OCI-LY7 (cell line): ENCODE data around the gene TNNI3K. TPM values are rescaled to one million over a fixed set of nuclear protein-coding genes. Genes with fewer than 3 reads are reported as not detected.

Source experiments
- BruUV-seq: library from RNA; stranded (reverse); fragments of 400-500 nt; replicated peaks from 2 replicates; lab custom pipeline; 2021; lab: Mats Ljungman, UMichigan
- CTCF ChIA-PET: fragments of 300-600 bp; sonication (Branson Sonifier 250); formaldehyde crosslinking; loops from one replicate; lab custom pipeline; 2022; ENCODE audit warnings: antibody characterized with exemption; ENCODE audit not compliant: unreplicated experiment; lab: Charles Lee
- POLR2A ChIA-PET: fragments of 300-600 bp; sonication (Branson Sonifier 250); formaldehyde crosslinking; loops from one replicate; lab custom pipeline; 2022; ENCODE audit warnings: antibody characterized with exemption; lab: Charles Lee
- DNase-seq: peaks from one replicate; pipeline ENCODE4 v3.0.0-alpha.2; 2015; ENCODE audit warnings: low spot score
- H2AFZ ChIP-seq: fragments of 200-600 bp; sonication (generic), shearing (Covaris generic); 2 replicates; pipeline ENCODE4 v1.6.1; 2014; ENCODE audit warnings: mild to moderate bottlenecking, antibody characterized with exemption, low read length, moderate library complexity
- H3K27ac ChIP-seq: fragments of 200-600 bp; sonication (generic); 2 replicates; pipeline ENCODE4 v1.5.1; 2014; ENCODE audit warnings: mixed run types, low read depth, mild to moderate bottlenecking, moderate library complexity, low read length, inconsistent platforms; ENCODE audit not compliant: poor library complexity, severe bottlenecking
- H3K36me3 ChIP-seq: fragments of 200-600 bp; sonication (generic); 2 replicates; pipeline ENCODE4 v1.6.1; 2014; ENCODE audit warnings: mild to moderate bottlenecking, antibody characterized with exemption, low read length, moderate library complexity, mixed read lengths; ENCODE audit not compliant: insufficient read depth
- H3K4me1 ChIP-seq: fragments of 200-600 bp; sonication (generic); 2 replicates; pipeline ENCODE4 v1.5.1; 2014; ENCODE audit warnings: mild to moderate bottlenecking, low read length; ENCODE audit not compliant: insufficient read depth, poor library complexity, severe bottlenecking
- H3K4me2 ChIP-seq: fragments of 200-600 bp; sonication (generic); 2 replicates; pipeline ENCODE4 v1.6.1; 2014; ENCODE audit warnings: mild to moderate bottlenecking, low read length
- H3K4me3 ChIP-seq: fragments of 200-600 bp; sonication (generic); 2 replicates; pipeline ENCODE4 v1.5.1; 2014; ENCODE audit warnings: mild to moderate bottlenecking, low read depth, low read length; ENCODE audit not compliant: poor library complexity, severe bottlenecking
- H3K79me2 ChIP-seq: fragments of 200-600 bp; sonication (generic); 2 replicates; pipeline ENCODE4 v1.6.1; 2016; ENCODE audit warnings: low read depth, mild to moderate bottlenecking, low read length, moderate library complexity, mixed read lengths; ENCODE audit not compliant: insufficient read depth
- H3K9me2 ChIP-seq: fragments of 200-600 bp; sonication (generic); 2 replicates; pipeline ENCODE4 v1.6.1; 2016; ENCODE audit warnings: mild to moderate bottlenecking, low read length, mixed read lengths; ENCODE audit not compliant: insufficient read depth
- H3K9me3 ChIP-seq: fragments of 200-600 bp; sonication (generic); 2 replicates; pipeline ENCODE4 v1.6.1; 2014; ENCODE audit warnings: mild to moderate bottlenecking, mixed run types, low read length, mixed read lengths
- H4K20me1 ChIP-seq: fragments of 200-600 bp; sonication (generic); 2 replicates; pipeline ENCODE4 v1.6.1; 2014; ENCODE audit warnings: mild to moderate bottlenecking, antibody characterized with exemption, low read length, moderate library complexity, mixed read lengths; ENCODE audit not compliant: insufficient read depth
- CTCF ChIP-seq: fragments of 200-600 bp; sonication (generic); conservative IDR thresholded peaks from 2 replicates; pipeline ENCODE4 v1.5.1; 2014; ENCODE audit warnings: mild to moderate bottlenecking, antibody characterized with exemption, low read length, moderate library complexity, mixed read lengths
- EZH2phosphoT487 ChIP-seq: fragments of 200-600 bp; sonication (generic); IDR thresholded peaks from 2 replicates; pipeline ENCODE4 v1.6.1; 2018; ENCODE audit warnings: low read depth, borderline replicate concordance, mild to moderate bottlenecking, mixed run types, antibody characterized with exemption, low read length, moderate library complexity, mixed read lengths
- intact Hi-C: fragments of 100-400 bp; cut with micrococcal nuclease; formaldehyde crosslinking; loops from one replicate; pipeline ENCODE4 v1.10.0; 2022; ENCODE audit not compliant: unreplicated experiment
- total RNA-seq, 2 experiments: library from RNA; depleted of rRNA in 1 of 2; stranded (reverse); fragments of >200 nt in 1 of 2; shearing (Covaris generic) in 1 of 2; gene quantifications; 2 replicates each; pipeline ENCODE4 v1.2.3, GENCODE V29; 2014 to 2022

Gene TNNI3K
- total RNA-seq, 2 experiments from 2014 or later = not detected

- no peak overlapping the region for H3K4me2 ChIP-seq
- H3K9me3 ChIP-seq = no peaks in the 10 kb centered on the region
- no peaks in the 10 kb centered on the region for H3K4me1 ChIP-seq
- no peak for DNase-seq
- H3K4me3 ChIP-seq = no peak overlapping the region
- no peaks in the 10 kb centered on the region for H4K20me1 ChIP-seq
- intact Hi-C loops = no loop called here
- H3K79me2 ChIP-seq = no peaks in the 10 kb centered on the region
- no peaks in the 10 kb centered on the region for H3K36me3 ChIP-seq
- no peak overlapping the region for H3K27ac ChIP-seq
- BruUV-seq = no TSS peak
- no peak for TF ChIP-seq CTCF
- TF ChIP-seq EZH2phosphoT487 = no peak
- no peak overlapping the region for H2AFZ ChIP-seq
- H3K9me2 ChIP-seq = no peaks in the 10 kb centered on the region
- CTCF ChIA-PET = no interaction called here
- POLR2A ChIA-PET = interaction anchor here (1.3 kb wide), 2 partner anchors 11 to 810 kb away, joined by 3 read pairs; no protein-coding TSS in a partner anchor
These were observed 188.3 kb downstream of the TNNI3K start for GRCh38 chr1:74423471-74423870.

- POLR2A ChIA-PET = interaction anchor here (1.3 kb wide), 1 partner anchor 10 kb away, joined by 6 read pairs; no protein-coding TSS in a partner anchor
- H3K9me2 ChIP-seq = no peaks in the 10 kb centered on the region
- no peak overlapping the region for H3K4me3 ChIP-seq
- DNase-seq = no peak
- H3K79me2 ChIP-seq = no peaks in the 10 kb centered on the region
- H3K4me2 ChIP-seq = no peak overlapping the region
- no peaks in the 10 kb centered on the region for H4K20me1 ChIP-seq
- intact Hi-C loops = no loop called here
- BruUV-seq = no TSS peak
- no peaks in the 10 kb centered on the region for H3K4me1 ChIP-seq
- no peak overlapping the region for H3K27ac ChIP-seq
- H2AFZ ChIP-seq = no peak overlapping the region
- H3K36me3 ChIP-seq = no peaks in the 10 kb centered on the region
- H3K9me3 ChIP-seq = no peaks in the 10 kb centered on the region
- TF ChIP-seq EZH2phosphoT487 (no peak), CTCF (no peak)
- CTCF ChIA-PET = no interaction called here
These were observed 190.5 kb downstream of the TNNI3K start for GRCh38 chr1:74425676-74426075.

- Histone ChIP-seq H3K4me3 (no peak overlapping the region), H3K79me2 (no peaks in the 10 kb centered on the region), H3K27ac (no peak overlapping the region), H3K9me3 (no peaks in the 10 kb centered on the region), H3K4me1 (no peaks in the 10 kb centered on the region), H3K36me3 (no peaks in the 10 kb centered on the region), H3K9me2 (no peaks in the 10 kb centered on the region), H2AFZ (no peak overlapping the region), H3K4me2 (no peak overlapping the region), H4K20me1 (no peaks in the 10 kb centered on the region)
- intact Hi-C loops = no loop called here
- ChIA-PET CTCF (no interaction called here), POLR2A (interaction anchor here (1.3 kb wide), 1 partner anchor 9 kb away, joined by 6 read pairs; no protein-coding TSS in a partner anchor)
- DNase-seq = no peak
- TF ChIP-seq CTCF = no peak
- TF ChIP-seq EZH2phosphoT487 = no peak
- no TSS peak for BruUV-seq
These were observed 191.2 kb downstream of the TNNI3K start for GRCh38 chr1:74426208-74426937.
